ENCODE measurements around the gene CRYBB1.

- TF ChIP-seq GATA3 (IDR thresholded peaks at IDR 0.05; ENCODE audit: low read depth, low read length) (no peak), GATA2 (IDR thresholded peaks at IDR 0.05; ENCODE audit: low read depth, low read length) (no peak)
Measured at GRCh38 chr22:26618455-26618854, 628 bp upstream of the CRYBB1 start.
